Measurements from ENCODE around the gene ALG14. TPM values are rescaled to one million over a fixed set of nuclear protein-coding genes. Genes with fewer than 3 reads are reported as not detected.

Gene ALG14
- total and polyA plus RNA-seq, 2 of the 4 experiments (the other 2 are of a cell fraction), result 1.7 to 2.0 TPM

DNA sequence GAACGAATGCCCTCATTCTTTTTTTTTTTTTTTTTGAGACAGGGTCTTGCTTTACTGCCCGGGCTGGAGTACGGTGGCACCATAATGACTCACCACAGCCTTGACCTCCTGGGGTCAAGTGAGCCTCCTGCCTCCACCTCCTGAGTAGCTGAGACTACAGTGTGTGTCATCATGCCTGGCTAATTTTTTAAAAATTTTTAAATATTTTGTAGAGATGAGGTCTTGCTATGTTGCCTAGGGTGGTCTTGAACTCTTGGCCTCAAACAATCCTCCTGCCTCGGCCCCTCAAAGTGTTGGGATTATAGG lies 69.4 kb downstream of the ALG14 start:
- Histone ChIP-seq H2AFZ (replicated peaks; ENCODE audit: low read length, poor library complexity) (no peak overlapping the region), H3K4me2 (ENCODE audit: low read depth, low read length) (no peak overlapping the region), H2AK5ac (ENCODE audit: low read depth, low read length) (peak overlapping the region; percentile 43; the same call in 1 of the 2 replicates), H2BK15ac (ENCODE audit: low read depth, low read length) (no peak overlapping the region), H2BK5ac (ENCODE audit: low read depth, low read length, poor library complexity, severe bottlenecking) (no peak overlapping the region), H3K56ac (ENCODE audit: extremely low read depth, insufficient read depth, low read length) (no peak overlapping the region), H4K8ac (ENCODE audit: low read depth in 2 of 2, low read length in 2 of 2) (peak overlapping the region in 1 of 2 experiments; percentile 44; a peak in 1 of 4 replicates), H3K4me3 (ENCODE audit: insufficient read depth, low read depth, low read length) (no peak overlapping the region), H3K9me1 (ENCODE audit: insufficient read depth, low read length) (0 out of 2 replicates have a peak, but pooled peaks cover 6% of the 10 kb centered on the region), H4K91ac (ENCODE audit: insufficient read depth, low read depth, low read length) (no peak overlapping the region; the same call in 1 of the 2 replicates), H3K4me1 (ENCODE audit: control insufficient read depth, insufficient read depth, low read length) (peaks cover 9% of the 10 kb centered on the region), H2BK120ac (ENCODE audit: low read depth, low read length) (no peak overlapping the region), H2BK20ac (ENCODE audit: low read depth, low read length) (no peak overlapping the region), H3K27me3 (ENCODE audit: control insufficient read depth, insufficient read depth, low read length) (no peaks in the 10 kb centered on the region), H3K36me3 (ENCODE audit: control insufficient read depth, insufficient read depth, low read length) (no peaks in the 10 kb centered on the region), H2AK9ac (replicated peaks; ENCODE audit: low read depth, low read length, poor library complexity) (no peak overlapping the region), H3K23ac (ENCODE audit: low read depth, low read length) (no peak overlapping the region), H3K79me1 (ENCODE audit: low read depth in 1 of 2, low read length in 2 of 2) (no peaks in the 10 kb centered on the region; a peak in 1 of 4 replicates), H3K18ac (ENCODE audit: low read depth, low read length) (0 out of 2 replicates have a peak overlapping the region, but pooled peaks have one; percentile 46), H4K20me1 (ENCODE audit: insufficient read depth, low read length) (no peaks in the 10 kb centered on the region), H3K4ac (ENCODE audit: low read depth, low read length) (no peak overlapping the region), H3K27ac (ENCODE audit: insufficient read depth, low read length) (no peak overlapping the region), H4K5ac (ENCODE audit: low read depth, low read length) (no peak overlapping the region), H3K9ac (ENCODE audit: low read depth, low read length) (no peak overlapping the region), H3K9me3 (ENCODE audit: control insufficient read depth, insufficient read depth, low read length) (no peaks in the 10 kb centered on the region), H3K14ac (replicated peaks; ENCODE audit: low read depth, low read length) (no peak overlapping the region; the same call in 1 of the 2 replicates)
- peak; percentile 52 for DNase-seq
- intact Hi-C loops (cut with micrococcal nuclease) (loop anchor here (1.0 kb wide), 1 partner anchor 8 kb away; no protein-coding TSS in a partner anchor), dilution Hi-C loops (cut with HindIII; ENCODE audit: low sequenced_read_pairs, unreplicated experiment) (no loop called here), in situ Hi-C loops (cut with MboI; ENCODE audit: low sequenced_read_pairs) (no loop called here)
- peak; percentile 61 for ATAC-seq (ENCODE audit: low read depth)
- POLR2A ChIA-PET (ENCODE audit: unreplicated experiment), result no interaction called here
- WGBS, 2 experiments (ENCODE audit: extremely low coverage in 2 of 2, insufficient read length in 1 of 2), result no CpG with 5 or more reads among the region's 4 CpGs
- BruUV-seq (replicated peaks), result no TSS peak
- TF ChIP-seq NFE2L2 (IDR thresholded peaks at IDR 0.05; ENCODE audit: low read depth, low read length) (peak; percentile 67), SMC3 (IDR thresholded peaks at IDR 0.05; ENCODE audit: low read depth, low read length) (no peak)
- CTCF ChIA-PET, result interaction anchor here (1.0 to 1.3 kb wide), 3 partner anchors 15 to 149 kb away, joined by 3 read pairs; no protein-coding TSS in a partner anchor
